Measurements from ENCODE around the gene LARP1.

LARP1 gene

GRCh38 chr5:154767576-154767975 lies 12.4 kb downstream of the LARP1 start:
- DNase-seq (ENCODE audit: low read depth), result no peak
- TF ChIP-seq CTCF (IDR thresholded peaks at IDR 0.05; ENCODE audit: low read depth, low read length, missing control alignments), result no peak
- in situ Hi-C loops (cut with HindIII; ENCODE audit: low sequenced_read_pairs), result no loop called here
- no peak overlapping the region for H3K4me3 ChIP-seq (ENCODE audit: low read depth, low read length)

- DNase-seq (ENCODE audit: low read depth), result no peak
- in situ Hi-C loops (cut with HindIII; ENCODE audit: low sequenced_read_pairs), result no loop called here
- H3K4me3 ChIP-seq (ENCODE audit: low read depth, low read length), result no peak overlapping the region
- no peak for TF ChIP-seq CTCF (IDR thresholded peaks at IDR 0.05; ENCODE audit: low read depth, low read length, missing control alignments)
These were observed 13.0 kb downstream of the LARP1 start for GRCh38 chr5:154768207-154768606.

GRCh38 chr5:154770111-154770510 lies 14.9 kb downstream of the LARP1 start:
- in situ Hi-C loops (cut with HindIII; ENCODE audit: low sequenced_read_pairs), result no loop called here
- DNase-seq (ENCODE audit: low read depth), result no peak
- no peak for TF ChIP-seq CTCF (IDR thresholded peaks at IDR 0.05; ENCODE audit: low read depth, low read length, missing control alignments)
- no peak overlapping the region for H3K4me3 ChIP-seq (ENCODE audit: low read depth, low read length)

GRCh38 chr5:154771383-154771901 lies 16.3 kb downstream of the LARP1 start:
- peak overlapping the region; percentile 14 for H3K4me3 ChIP-seq (ENCODE audit: low read depth, low read length)
- TF ChIP-seq CTCF (IDR thresholded peaks at IDR 0.05; ENCODE audit: low read depth, low read length, missing control alignments), result peak; percentile 32
- DNase-seq (ENCODE audit: low read depth), result peak; percentile 91
- in situ Hi-C loops (cut with HindIII; ENCODE audit: low sequenced_read_pairs), result no loop called here

- in situ Hi-C loops (cut with HindIII; ENCODE audit: low sequenced_read_pairs), result no loop called here
These were observed 18.1 kb downstream of the LARP1 start for GRCh38 chr5:154773326-154773725.

GRCh38 chr5:154776167-154776566 lies 21.0 kb downstream of the LARP1 start:
- no peak for DNase-seq (ENCODE audit: low read depth)
- no peak for TF ChIP-seq CTCF (IDR thresholded peaks at IDR 0.05; ENCODE audit: low read depth, low read length, missing control alignments)
- in situ Hi-C loops (cut with HindIII; ENCODE audit: low sequenced_read_pairs), result no loop called here
- H3K4me3 ChIP-seq (ENCODE audit: low read depth, low read length), result no peak overlapping the region

More at GRCh38 chr5:154773326-154773725, 18.1 kb downstream of the LARP1 start:
- H3K4me3 ChIP-seq (ENCODE audit: low read depth, low read length), result no peak overlapping the region
- DNase-seq (ENCODE audit: low read depth), result no peak
- no peak for TF ChIP-seq CTCF (IDR thresholded peaks at IDR 0.05; ENCODE audit: low read depth, low read length, missing control alignments)
